ENCODE data around the gene MOV10L1.

Gene MOV10L1

DNA sequence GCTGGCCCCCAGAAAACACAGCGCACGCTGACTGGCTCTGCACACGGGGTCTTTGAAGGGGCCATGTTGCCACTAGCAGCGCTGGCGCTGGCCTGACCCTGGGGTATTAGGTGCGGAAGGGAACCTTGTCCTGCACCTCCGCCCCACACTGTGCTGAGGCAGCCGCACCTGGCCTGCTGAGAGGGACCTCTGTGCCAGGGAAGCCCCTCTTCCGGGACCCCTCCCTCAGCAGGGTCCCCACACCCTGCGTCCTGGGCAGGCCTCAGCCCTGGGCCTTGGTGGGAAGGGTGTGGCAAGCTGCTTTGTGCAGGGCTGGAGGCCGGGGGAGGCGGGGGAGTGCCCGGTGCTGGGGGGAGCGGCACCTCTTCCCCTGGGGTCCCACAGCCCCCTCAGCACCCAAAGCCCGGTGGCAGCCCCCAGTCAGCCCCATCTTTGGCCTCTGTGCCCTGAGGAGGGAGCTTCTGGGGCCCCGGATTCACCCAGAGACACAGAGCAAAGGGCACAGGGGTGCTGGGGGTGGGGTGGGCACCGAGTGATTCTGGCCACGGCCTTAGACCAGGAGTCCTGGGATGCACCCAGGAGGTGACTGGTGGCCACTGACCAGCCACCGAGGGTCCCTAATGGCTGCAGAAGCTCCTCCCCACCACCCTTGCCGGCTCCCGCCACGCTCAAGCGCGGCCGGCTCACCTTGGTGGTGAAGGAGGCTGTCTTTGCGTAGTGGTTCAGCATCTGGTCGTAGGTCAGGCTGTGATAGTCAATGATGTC is 43.1 kb upstream of the MOV10L1 start:
- H3K4me1 ChIP-seq (ENCODE audit: low read length), result no peaks in the 10 kb centered on the region
- no peak overlapping the region for H3K9ac ChIP-seq (ENCODE audit: low read length)
- no peaks in the 10 kb centered on the region for H4K20me1 ChIP-seq (ENCODE audit: insufficient read depth, low read length)
- H3F3A ChIP-seq (ENCODE audit: insufficient read depth, low read length), result no peaks in the 10 kb centered on the region
- H3K36me3 ChIP-seq (replicated peaks; ENCODE audit: insufficient read depth, low read length), result no peaks in the 10 kb centered on the region
- no peak for TF ChIP-seq EZH2phosphoT487 (IDR thresholded peaks at IDR 0.05; ENCODE audit: low read length)
- TF ChIP-seq, protein P1, sequence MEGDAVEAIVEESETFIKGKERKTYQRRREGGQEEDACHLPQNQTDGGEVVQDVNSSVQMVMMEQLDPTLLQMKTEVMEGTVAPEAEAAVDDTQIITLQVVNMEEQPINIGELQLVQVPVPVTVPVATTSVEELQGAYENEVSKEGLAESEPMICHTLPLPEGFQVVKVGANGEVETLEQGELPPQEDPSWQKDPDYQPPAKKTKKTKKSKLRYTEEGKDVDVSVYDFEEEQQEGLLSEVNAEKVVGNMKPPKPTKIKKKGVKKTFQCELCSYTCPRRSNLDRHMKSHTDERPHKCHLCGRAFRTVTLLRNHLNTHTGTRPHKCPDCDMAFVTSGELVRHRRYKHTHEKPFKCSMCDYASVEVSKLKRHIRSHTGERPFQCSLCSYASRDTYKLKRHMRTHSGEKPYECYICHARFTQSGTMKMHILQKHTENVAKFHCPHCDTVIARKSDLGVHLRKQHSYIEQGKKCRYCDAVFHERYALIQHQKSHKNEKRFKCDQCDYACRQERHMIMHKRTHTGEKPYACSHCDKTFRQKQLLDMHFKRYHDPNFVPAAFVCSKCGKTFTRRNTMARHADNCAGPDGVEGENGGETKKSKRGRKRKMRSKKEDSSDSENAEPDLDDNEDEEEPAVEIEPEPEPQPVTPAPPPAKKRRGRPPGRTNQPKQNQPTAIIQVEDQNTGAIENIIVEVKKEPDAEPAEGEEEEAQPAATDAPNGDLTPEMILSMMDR (IDR thresholded peaks at IDR 0.05; ENCODE audit: low read length), result no peak
- no peak for TF ChIP-seq EZH2 (optimal IDR thresholded peaks at IDR 0.05; ENCODE audit: low read depth, low read length)
- no peak overlapping the region for H3K4me2 ChIP-seq (ENCODE audit: low read depth, low read length)
- no peak overlapping the region for H3K4me3 ChIP-seq (ENCODE audit: low read length)
- no peaks in the 10 kb centered on the region for H3K79me2 ChIP-seq (ENCODE audit: low read length)
- H3K27me3 ChIP-seq (replicated peaks; ENCODE audit: insufficient read depth, low read length), result peaks cover 96% of the 10 kb centered on the region
- no peak for DNase-seq
- no peak overlapping the region for H2AFZ ChIP-seq (ENCODE audit: low read length)
- H3K9me3 ChIP-seq (replicated peaks; ENCODE audit: insufficient read depth, low read length), result no peaks in the 10 kb centered on the region
- no peaks in the 10 kb centered on the region for H3K9me2 ChIP-seq (replicated peaks; ENCODE audit: insufficient read depth, low read length)
- no peak overlapping the region for H3K27ac ChIP-seq (ENCODE audit: low read length)

GRCh38 chr22:50047346-50047745 is 42.5 kb upstream of the MOV10L1 start:
- Histone ChIP-seq H3F3A (ENCODE audit: insufficient read depth, low read length) (no peaks in the 10 kb centered on the region), H3K79me2 (ENCODE audit: low read length) (no peaks in the 10 kb centered on the region), H3K27ac (ENCODE audit: low read length) (no peak overlapping the region), H3K36me3 (replicated peaks; ENCODE audit: insufficient read depth, low read length) (no peaks in the 10 kb centered on the region), H3K4me3 (ENCODE audit: low read length) (no peak overlapping the region), H2AFZ (ENCODE audit: low read length) (no peak overlapping the region), H3K27me3 (replicated peaks; ENCODE audit: insufficient read depth, low read length) (peaks cover 96% of the 10 kb centered on the region), H3K9me2 (replicated peaks; ENCODE audit: insufficient read depth, low read length) (no peaks in the 10 kb centered on the region), H3K9ac (ENCODE audit: low read length) (no peak overlapping the region), H3K4me1 (ENCODE audit: low read length) (no peaks in the 10 kb centered on the region), H4K20me1 (ENCODE audit: insufficient read depth, low read length) (no peaks in the 10 kb centered on the region), H3K4me2 (ENCODE audit: low read depth, low read length) (no peak overlapping the region), H3K9me3 (replicated peaks; ENCODE audit: insufficient read depth, low read length) (no peaks in the 10 kb centered on the region)
- TF ChIP-seq EZH2phosphoT487 (IDR thresholded peaks at IDR 0.05; ENCODE audit: low read length) (no peak), EZH2 (optimal IDR thresholded peaks at IDR 0.05; ENCODE audit: low read depth, low read length) (no peak)
- TF ChIP-seq, protein P1 (IDR thresholded peaks at IDR 0.05; ENCODE audit: low read length), result no peak
- no peak for DNase-seq

DNA sequence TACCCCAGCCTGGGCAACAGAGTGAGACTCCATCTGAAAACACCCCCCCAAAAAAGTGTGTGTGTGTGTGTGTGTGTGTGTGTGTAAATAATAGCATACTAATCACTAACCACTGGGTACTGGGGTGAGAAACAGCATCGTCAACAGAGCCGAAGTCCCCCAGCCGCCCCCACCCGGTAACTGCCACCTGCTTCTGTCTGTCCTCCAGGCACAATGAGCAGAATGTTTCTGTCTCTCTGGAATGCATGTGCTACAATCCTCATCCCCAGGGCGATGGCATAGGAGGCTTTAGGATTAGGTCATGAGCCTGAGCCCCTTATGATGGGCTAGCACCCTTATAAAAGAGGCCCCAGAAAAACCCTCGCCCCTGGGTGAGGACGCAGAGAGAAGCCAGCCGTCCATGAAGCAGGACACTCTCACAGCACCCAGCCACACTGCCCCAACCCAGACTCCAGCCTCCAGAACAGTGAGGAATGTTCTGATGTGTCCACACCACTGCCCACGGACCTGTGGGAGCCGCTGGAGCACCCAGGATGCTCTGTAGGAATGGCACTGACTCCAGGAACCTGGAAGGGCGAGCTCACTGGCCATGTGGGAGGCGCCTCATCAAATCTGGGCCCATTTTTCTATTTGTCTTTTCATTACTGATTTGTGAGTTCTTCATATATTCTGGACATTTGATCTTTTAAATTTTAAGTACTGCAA is 41.6 kb upstream of the MOV10L1 start:
- Histone ChIP-seq H3F3A (ENCODE audit: insufficient read depth, low read length) (no peaks in the 10 kb centered on the region), H4K20me1 (ENCODE audit: insufficient read depth, low read length) (no peaks in the 10 kb centered on the region), H3K9ac (ENCODE audit: low read length) (no peak overlapping the region), H3K9me2 (replicated peaks; ENCODE audit: insufficient read depth, low read length) (no peaks in the 10 kb centered on the region), H3K4me3 (ENCODE audit: low read length) (no peak overlapping the region), H3K36me3 (replicated peaks; ENCODE audit: insufficient read depth, low read length) (no peaks in the 10 kb centered on the region), H3K4me1 (ENCODE audit: low read length) (no peaks in the 10 kb centered on the region), H3K4me2 (ENCODE audit: low read depth, low read length) (no peak overlapping the region), H3K27ac (ENCODE audit: low read length) (no peak overlapping the region), H2AFZ (ENCODE audit: low read length) (no peak overlapping the region), H3K27me3 (replicated peaks; ENCODE audit: insufficient read depth, low read length) (peaks cover 97% of the 10 kb centered on the region), H3K9me3 (replicated peaks; ENCODE audit: insufficient read depth, low read length) (no peaks in the 10 kb centered on the region), H3K79me2 (ENCODE audit: low read length) (no peaks in the 10 kb centered on the region)
- TF ChIP-seq EZH2 (optimal IDR thresholded peaks at IDR 0.05; ENCODE audit: low read depth, low read length) (no peak), EZH2phosphoT487 (IDR thresholded peaks at IDR 0.05; ENCODE audit: low read length) (no peak)
- TF ChIP-seq, protein P1 (IDR thresholded peaks at IDR 0.05; ENCODE audit: low read length), result no peak
- DNase-seq, result no peak

All from MM.1S (cell line).